ENCODE results near the gene EID2.

DNA sequence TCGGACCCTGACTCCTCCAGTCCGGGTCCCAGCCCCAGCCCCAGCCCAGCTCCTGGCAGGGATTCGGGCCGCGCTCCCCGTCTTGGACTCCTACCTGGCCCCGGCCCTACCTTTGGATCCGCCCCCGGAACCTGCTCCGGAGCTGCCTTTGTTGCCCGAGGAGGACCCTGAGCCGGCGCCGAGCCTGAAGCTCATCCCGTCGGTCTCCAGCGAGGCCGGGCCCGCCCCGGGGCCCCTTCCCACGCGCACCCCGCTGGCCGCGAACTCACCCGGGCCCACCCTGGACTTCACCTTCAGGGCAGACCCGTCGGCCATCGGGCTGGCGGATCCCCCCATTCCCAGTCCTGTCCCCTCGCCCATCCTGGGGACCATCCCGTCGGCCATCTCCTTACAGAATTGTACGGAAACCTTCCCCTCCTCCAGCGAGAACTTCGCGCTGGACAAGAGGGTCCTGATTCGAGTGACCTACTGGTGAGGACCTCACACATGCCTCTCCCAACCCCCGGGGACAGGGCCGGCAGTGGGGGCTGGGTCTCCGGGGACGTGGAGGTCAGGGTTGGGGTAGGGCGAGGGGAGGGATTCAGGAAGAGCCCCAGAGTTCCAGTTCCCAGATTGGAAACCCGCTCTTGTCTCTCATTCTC is 24.3 kb downstream of the EID2 start:
- TF ChIP-seq, protein P1, sequence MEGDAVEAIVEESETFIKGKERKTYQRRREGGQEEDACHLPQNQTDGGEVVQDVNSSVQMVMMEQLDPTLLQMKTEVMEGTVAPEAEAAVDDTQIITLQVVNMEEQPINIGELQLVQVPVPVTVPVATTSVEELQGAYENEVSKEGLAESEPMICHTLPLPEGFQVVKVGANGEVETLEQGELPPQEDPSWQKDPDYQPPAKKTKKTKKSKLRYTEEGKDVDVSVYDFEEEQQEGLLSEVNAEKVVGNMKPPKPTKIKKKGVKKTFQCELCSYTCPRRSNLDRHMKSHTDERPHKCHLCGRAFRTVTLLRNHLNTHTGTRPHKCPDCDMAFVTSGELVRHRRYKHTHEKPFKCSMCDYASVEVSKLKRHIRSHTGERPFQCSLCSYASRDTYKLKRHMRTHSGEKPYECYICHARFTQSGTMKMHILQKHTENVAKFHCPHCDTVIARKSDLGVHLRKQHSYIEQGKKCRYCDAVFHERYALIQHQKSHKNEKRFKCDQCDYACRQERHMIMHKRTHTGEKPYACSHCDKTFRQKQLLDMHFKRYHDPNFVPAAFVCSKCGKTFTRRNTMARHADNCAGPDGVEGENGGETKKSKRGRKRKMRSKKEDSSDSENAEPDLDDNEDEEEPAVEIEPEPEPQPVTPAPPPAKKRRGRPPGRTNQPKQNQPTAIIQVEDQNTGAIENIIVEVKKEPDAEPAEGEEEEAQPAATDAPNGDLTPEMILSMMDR (optimal IDR thresholded peaks at IDR 0.05 in 1 of 3, IDR thresholded peaks at IDR 0.05 in 1 of 3, conservative IDR thresholded peaks at IDR 0.05 in 1 of 3; ENCODE audit: extremely low read depth in 1 of 3, insufficient read depth in 2 of 3, low read length in 3 of 3), result no peak
- TF ChIP-seq EZH2 (IDR thresholded peaks at IDR 0.05; ENCODE audit: low read length), result peak; percentile 21
